NCI-H146 treated with DMSO at 0.1 percent for 48 hours (cell line): Measurements from ENCODE around the gene LRP1B.

ENCODE experiments used
- DNase-seq: peaks from one replicate; lab custom pipeline; 2025; ENCODE audit not compliant: unreplicated experiment; lab: John Stamatoyannopoulos, UW

Gene LRP1B

GRCh38 chr2:142131010-142131669 lies at the start of gene LRP1B:
Gene LRP1B, minus strand, starts transcription at chr2:142131016. Its CDS starts 287 bp downstream, at chr2:142130729.
- no peak for DNase-seq

- no peak for DNase-seq
Observed at GRCh38 chr2:142179686-142180085, 48.9 kb upstream of the LRP1B start.

- DNase-seq = no peak
Observed at GRCh38 chr2:142178604-142179003, 47.8 kb upstream of the LRP1B start.

- no peak for DNase-seq
Observed at GRCh38 chr2:142176941-142177340, 46.1 kb upstream of the LRP1B start.

GRCh38 chr2:142175813-142176338 lies 45.1 kb upstream of the LRP1B start:
- no peak for DNase-seq

GRCh38 chr2:142174176-142174575 lies 43.4 kb upstream of the LRP1B start:
- DNase-seq = no peak

GRCh38 chr2:142170847-142171246 lies 40.0 kb upstream of the LRP1B start:
- no peak for DNase-seq

- no peak for DNase-seq
Observed at GRCh38 chr2:142165790-142166189, 35.0 kb upstream of the LRP1B start.

- no peak for DNase-seq
Observed at GRCh38 chr2:142153601-142154000, 22.8 kb upstream of the LRP1B start.

- no peak for DNase-seq
Observed at GRCh38 chr2:142150453-142150852, 19.6 kb upstream of the LRP1B start.

- no peak for DNase-seq
Observed at GRCh38 chr2:142144547-142144946, 13.7 kb upstream of the LRP1B start.

- DNase-seq = no peak
Observed at GRCh38 chr2:142142595-142142994, 11.8 kb upstream of the LRP1B start.

GRCh38 chr2:142140434-142140845 lies 9.6 kb upstream of the LRP1B start:
- no peak for DNase-seq

- DNase-seq = no peak
Observed at GRCh38 chr2:142139384-142139783, 8.6 kb upstream of the LRP1B start.

GRCh38 chr2:142136571-142136970 lies 5.8 kb upstream of the LRP1B start:
- no peak for DNase-seq

GRCh38 chr2:142134911-142135310 lies 4.1 kb upstream of the LRP1B start:
- DNase-seq = no peak

GRCh38 chr2:142130111-142131009 lies 456 bp downstream of the LRP1B start:
- peak; percentile 2 for DNase-seq

GRCh38 chr2:142128105-142128504 lies 2.7 kb downstream of the LRP1B start:
- no peak for DNase-seq

GRCh38 chr2:142127248-142127647 lies 3.6 kb downstream of the LRP1B start:
- no peak for DNase-seq

- no peak for DNase-seq
Observed at GRCh38 chr2:142124706-142125105, 6.1 kb downstream of the LRP1B start.

GRCh38 chr2:142119347-142119746 lies 11.5 kb downstream of the LRP1B start:
- DNase-seq = no peak

- no peak for DNase-seq
Observed at GRCh38 chr2:142112757-142113221, 18.0 kb downstream of the LRP1B start.
